HG02840 (cell line): ENCODE data around the gene APOC4.
"Not testable (repeated sequence)": the region's sequence is repeated elsewhere in the genome, so short reads cannot be mapped to it uniquely, and the experiment has no call there.

Experiments
- ATAC-seq: cut with Tn5 transposase; IDR thresholded peaks from one replicate; pipeline ENCODE4 v1.9.1; 2021; ENCODE audit warnings: mild to moderate bottlenecking, moderate library complexity, moderate number of reproducible peaks; ENCODE audit not compliant: unreplicated experiment, low FRiP score

APOC4 gene

DNA sequence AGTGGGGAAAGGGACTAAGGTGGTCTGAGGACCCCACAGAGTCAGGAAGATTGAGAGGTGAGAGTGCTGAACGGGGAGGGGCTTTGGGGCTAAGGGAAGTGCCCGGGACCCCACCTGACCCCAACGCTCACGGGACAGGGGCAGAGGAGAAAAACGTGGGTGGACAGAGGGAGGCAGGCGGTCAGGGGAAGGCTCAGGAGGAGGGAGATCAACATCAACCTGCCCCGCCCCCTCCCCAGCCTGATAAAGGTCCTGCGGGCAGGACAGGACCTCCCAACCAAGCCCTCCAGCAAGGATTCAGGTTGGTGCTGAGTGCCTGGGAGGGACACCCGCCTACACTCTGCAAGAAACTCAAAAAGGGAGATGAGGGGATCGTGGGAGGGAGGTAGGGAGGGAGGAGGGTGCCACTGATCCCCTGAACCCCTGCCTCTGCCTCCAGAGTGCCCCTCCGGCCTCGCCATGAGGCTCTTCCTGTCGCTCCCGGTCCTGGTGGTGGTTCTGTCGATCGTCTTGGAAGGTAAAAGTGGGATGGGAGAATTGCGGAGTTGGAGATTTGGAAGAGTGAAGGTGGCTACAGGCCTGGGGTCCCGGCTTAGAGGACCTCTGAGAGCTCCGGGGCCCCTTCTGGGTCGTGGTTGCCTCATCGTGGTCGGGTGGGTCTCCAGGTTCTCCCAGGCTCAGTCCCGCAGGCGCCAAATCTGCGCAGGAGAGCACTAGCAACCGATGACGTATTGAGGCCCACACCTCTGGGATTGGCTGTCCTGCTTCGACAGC is 27.4 kb upstream of the APOC4 start, which contains the start of gene APOC1:
Gene APOC1, plus strand, starts transcription at position 176 of the 774 bp plus-strand sequence. Its CDS starts 284 bp downstream, at position 460.
- peak; percentile 90 for ATAC-seq

DNA sequence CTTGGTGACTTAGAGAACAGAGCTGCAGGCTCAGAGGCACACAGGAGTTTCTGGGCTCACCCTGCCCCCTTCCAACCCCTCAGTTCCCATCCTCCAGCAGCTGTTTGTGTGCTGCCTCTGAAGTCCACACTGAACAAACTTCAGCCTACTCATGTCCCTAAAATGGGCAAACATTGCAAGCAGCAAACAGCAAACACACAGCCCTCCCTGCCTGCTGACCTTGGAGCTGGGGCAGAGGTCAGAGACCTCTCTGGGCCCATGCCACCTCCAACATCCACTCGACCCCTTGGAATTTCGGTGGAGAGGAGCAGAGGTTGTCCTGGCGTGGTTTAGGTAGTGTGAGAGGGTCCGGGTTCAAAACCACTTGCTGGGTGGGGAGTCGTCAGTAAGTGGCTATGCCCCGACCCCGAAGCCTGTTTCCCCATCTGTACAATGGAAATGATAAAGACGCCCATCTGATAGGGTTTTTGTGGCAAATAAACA is 17.8 kb upstream of the APOC4 start:
- ATAC-seq: no peak

- ATAC-seq: no peak
Observed at GRCh38 chr19:44925114-44925891, 16.7 kb upstream of the APOC4 start.

DNA sequence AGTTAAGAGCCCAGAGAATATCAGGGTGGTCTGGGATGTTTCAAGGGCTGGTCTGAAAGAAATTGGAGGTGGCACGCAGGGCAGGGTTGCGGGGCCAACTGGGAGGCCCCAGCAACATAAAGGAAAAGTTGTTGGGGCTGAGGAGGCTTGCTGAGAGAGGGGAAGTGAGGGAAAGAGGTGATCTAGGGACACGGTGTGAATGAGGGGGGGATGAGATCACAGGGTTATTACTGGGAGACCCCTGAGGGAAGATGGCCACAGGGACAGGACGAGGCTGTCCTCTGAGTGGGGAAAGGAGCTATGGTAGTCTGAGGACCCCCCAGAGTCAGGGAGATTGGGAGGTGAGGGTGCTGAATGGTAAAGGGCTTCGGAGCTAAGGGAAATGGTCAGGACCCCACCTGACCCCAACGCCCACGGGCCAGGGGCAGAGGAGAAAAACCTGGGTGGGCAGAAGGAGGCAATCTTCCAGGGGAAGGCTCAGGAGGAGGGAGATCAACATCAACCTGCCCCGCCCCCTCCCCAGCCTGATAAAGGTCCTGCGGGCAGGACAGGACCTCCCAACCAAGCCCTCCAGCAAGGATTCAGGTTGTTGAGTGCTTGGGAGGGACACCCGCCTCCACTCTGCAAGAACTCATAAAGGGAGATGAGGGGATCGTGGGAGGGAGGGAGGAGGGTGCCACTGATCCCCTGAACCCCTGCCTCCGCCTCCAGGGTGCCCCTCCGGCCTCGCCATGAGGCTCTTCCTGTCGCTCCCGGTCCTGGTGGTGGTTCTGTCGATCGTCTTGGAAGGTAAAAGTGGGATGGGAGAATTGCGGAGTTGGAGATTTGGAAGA is 15.6 kb upstream of the APOC4 start:
- not testable (repeated sequence) for ATAC-seq

DNA sequence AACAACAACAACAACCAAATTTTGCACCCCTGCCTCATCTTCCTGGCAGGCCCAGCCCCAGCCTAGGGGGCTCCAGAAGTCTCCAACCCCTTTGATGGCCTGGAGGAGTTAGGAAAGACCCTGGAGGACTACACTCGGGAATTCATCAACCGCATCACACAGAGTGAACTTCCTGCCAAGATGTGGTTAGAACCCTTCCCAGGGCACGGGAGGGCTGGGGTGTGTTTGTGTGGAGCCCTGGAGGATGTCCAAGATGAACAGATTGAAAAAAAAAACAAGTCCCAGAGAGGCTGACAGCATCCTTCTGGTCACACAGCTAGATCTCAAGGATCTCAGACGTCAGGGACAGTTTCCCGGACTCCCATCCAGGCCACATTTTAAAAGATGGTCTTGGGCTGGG is 14.3 kb upstream of the APOC4 start:
- ATAC-seq: no peak

- no peak for ATAC-seq
Observed at GRCh38 chr19:44930088-44930487, 11.9 kb upstream of the APOC4 start.

DNA sequence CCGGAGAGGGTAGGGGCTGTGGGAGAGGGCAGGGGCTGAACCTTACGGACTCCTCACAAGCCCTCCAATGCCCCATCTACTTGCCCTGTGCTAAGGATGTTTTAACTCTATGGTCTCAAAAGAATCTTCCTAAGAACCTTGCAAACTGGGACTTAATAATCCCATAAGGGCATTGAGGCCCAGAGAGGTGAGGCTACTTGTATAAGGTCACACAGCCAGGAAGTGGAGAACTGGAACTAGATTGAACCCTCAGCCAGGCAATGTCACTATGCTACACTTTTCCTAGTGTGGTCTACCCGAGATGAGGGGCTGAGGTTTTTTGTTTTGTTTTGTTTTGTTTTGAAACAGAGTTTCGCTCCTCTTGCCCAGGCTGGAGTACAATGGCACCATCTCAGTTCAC is 10.5 kb upstream of the APOC4 start:
- no peak for ATAC-seq

- ATAC-seq: no peak
Observed at GRCh38 chr19:44939668-44940067, 2.4 kb upstream of the APOC4 start.

DNA sequence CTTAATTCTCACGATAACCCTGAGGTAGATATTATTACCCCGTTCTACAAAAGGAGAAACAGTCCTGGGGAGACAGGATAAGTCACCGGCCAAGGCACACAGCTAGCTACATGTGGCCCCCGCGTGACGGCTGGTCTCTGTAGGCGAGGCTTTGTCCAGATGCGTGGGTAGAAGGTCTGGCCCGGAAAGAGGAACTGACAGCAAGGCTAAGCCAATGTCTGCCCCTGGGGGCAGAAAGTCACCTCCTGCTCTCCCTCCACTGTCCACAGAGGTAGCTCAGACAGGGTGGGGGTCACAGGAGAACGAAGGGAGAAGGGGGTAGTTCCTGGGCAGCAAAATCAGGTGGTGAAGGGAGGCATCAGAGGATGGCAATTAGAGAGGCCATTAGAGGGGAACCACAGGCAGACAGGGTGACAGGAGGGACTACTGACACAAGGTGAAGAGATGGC is 1.8 kb downstream of the APOC4 start:
- peak; percentile 65 for ATAC-seq

DNA sequence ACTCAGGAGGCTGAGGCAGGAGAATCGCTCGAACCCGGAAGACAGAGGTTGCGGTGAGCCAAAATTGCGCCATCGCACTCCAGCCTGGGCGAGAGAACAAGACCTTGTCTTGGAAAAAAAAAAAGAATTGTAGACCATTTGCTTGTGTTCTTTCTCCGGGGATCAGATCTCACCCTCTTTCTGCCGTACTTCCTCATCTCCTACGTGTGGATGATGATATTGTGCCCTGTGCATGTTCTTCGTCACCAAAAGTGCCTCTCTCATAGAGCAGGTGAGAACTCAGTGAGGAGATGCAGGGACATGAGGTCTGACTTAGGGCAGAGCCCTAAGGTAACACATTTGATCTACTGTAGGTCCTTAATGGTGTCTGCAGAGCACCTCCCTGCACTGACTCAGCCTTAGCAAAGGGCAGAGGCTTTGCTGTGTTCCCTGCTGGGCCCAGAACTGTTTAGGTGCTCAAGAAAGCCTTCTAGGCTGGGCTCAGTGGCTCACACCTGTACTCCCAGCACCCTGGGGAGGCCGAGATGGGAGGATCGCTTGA is 5.1 kb downstream of the APOC4 start:
- no peak for ATAC-seq

DNA sequence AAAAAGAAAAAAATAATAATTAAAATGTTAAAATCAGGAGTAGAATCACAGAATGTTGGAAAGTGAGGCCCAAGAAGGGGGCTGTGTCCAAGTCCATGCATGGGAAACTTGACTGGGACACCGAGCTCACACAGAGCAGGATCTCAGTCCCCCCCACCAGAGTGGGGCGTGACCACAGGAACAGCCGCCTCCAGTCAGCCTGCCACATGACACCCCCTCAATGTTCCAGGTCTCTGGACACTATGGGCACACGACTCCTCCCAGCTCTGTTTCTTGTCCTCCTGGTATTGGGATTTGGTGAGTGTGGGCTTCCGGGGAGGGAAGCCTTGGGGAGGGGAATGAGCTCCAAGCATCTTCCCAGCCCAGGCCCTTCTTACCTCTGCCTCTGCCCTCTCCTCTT is 6.2 kb downstream of the APOC4 start:
- ATAC-seq: no peak

DNA sequence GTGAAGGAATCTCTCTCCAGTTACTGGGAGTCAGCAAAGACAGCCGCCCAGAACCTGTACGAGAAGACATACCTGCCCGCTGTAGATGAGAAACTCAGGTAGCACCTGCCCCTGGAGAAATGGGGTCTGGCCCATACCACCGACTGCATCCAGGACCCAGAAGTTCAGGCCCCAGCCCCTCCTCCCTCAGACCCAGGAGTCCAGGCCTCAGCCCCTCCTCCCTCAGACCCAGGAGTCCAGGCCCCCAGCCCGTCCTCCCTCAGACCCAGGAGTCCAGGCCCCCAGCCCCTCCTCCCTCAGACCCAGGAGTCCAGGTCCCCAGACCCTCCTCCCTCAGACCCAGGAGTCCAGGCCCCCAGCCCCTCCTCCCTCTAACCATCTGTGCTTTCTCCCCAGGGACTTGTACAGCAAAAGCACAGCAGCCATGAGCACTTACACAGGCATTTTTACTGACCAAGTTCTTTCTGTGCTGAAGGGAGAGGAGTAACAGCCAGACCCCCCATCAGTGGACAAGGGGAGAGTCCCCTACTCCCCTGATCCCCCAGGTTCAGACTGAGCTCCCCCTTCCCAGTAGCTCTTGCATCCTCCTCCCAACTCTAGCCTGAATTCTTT is 6.8 kb downstream of the APOC4 start:
- ATAC-seq: no peak

GRCh38 chr19:44949550-44949949 is 7.5 kb downstream of the APOC4 start:
- no peak for ATAC-seq

DNA sequence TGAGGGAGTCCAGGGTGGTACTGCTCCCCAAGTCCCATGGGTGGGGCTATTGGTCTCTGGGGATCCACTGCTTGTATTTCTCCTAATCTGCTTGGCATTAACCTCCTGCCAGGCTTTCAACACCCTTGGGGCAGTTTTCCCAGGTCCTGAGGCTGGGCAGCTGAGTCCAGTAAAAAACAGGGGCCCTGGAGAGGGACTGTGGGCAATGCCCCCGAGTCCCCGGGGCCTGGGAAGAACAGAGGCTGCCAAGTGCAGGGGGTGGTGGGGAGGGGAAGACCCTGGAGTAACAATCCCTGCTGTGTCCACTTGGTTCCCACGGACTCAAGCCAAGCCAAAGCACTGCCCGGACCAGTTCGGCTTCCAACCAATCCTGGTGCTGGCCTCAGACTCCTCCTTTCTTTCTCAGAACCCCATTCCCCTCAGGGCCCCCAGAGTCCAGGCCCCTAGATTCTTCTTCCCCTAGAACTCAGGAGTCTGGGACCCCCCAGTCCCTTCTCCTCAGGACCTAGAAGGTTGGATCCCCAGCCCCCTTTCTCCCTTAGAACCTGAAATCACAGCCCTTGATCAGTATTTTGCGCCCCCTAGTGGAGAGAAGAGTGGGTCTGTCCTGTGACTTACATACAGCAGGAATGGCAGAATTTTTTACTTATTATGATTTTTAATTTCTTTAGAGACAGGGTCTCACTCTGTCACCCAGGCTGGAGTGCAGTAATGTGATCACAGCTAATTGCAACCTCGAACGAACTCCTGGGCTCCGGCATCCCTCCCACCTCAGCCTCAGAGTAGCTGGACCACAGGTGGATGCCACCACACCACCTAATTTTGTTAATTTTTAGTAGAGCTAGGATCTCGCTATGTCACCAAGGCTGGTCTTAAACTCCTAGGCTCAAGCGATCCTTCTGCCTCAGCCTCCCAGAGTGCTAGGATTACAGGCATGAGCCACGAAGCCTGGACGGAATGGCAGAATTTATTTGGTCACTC is 9.4 kb downstream of the APOC4 start:
- ATAC-seq: no peak

DNA sequence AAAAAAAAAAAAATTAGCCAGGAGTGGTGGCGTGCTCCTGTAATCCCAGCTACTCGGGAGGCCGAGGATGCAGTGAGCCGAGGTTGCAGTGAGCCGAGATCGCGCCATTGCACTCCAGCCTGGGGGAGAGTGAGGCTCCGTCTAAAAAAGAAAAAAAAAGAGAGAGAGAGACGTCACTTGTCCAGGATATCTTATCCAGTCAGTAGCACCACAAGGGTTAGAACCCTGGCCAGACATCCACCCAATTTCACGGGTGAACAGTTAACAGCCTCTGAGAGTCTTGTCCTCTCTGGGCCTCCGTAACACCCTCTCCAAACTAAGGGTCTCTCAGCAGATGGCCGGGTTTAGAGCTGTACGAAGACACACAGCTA is 12.2 kb downstream of the APOC4 start:
- ATAC-seq: no peak

GRCh38 chr19:44954649-44955504 is 12.8 kb downstream of the APOC4 start, which contains the start of gene CLPTM1:
Gene CLPTM1 (plus strand): TSS chr19:44955380. CDS start chr19:44955396, 16 bp downstream.
- peak; percentile 78 for ATAC-seq

GRCh38 chr19:44955505-44956439 is 13.7 kb downstream of the APOC4 start:
- peak; percentile 27 for ATAC-seq
